Stimulated activated naive CD8-positive, alpha-beta T cell treated with anti-CD3 and anti-CD28 coated beads, Interleukin-15, Interleukin-2, amounts not matched to agents 100 U/mL and 50 U/mL, for 24 hours (primary cell): ENCODE results near the gene NIPSNAP3A.
"Not testable (repeated sequence)": the region's sequence is repeated elsewhere in the genome, so short reads cannot be mapped to it uniquely, and the experiment has no call there.

ENCODE experiments used
- ATAC-seq: fragments of 150-1000 bp; cut with Tn5 transposase; one replicate; pipeline ENCODE4 v1.10.0; 2021
- DNase-seq: peaks from one replicate; pipeline ENCODE4 v3.0.0; 2021

NIPSNAP3A gene

DNA sequence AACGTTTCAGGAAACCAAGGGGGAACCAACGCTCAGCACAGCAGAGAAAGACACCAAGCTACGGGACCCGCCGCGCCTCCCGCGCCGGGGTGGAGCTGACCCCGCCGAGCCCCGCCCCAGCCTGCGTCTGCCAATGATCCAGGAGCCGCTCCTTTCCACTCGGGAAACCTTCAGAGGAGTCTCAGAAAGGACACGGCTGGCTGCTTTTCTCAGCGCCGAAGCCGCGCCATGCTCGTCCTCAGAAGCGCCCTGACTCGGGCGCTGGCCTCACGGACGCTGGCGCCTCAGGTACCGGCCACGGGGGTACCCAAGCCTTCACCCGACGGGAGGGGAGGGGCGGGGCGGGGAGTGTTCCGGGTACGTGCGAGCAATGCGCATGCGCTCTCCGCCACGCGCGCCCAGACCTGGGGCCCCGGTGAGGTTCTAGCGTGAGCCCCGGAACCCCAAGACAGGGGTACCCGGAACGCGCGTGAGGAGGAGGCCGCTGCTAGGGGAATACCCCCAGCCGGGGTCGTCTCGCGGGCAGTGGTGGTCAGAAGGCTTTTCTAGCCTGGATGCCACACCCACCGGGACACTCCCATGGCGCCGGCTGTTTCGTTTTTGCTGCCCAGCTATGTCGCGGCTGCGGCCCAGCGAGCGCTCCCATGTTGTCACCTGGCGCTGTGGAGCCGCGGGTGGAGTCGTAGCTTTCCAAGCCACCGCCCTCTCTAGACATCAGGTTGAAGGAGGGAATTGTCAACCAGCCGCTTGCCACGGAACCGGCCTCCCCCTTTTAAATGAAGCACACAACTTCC lies at the start of gene NIPSNAP3A:
Gene NIPSNAP3A (plus strand): TSS at position 119 of the 794 bp plus-strand sequence. CDS start 110 bp downstream, at position 229.
- DNase-seq (peak; percentile 91), ATAC-seq (peak; percentile 93)

DNA sequence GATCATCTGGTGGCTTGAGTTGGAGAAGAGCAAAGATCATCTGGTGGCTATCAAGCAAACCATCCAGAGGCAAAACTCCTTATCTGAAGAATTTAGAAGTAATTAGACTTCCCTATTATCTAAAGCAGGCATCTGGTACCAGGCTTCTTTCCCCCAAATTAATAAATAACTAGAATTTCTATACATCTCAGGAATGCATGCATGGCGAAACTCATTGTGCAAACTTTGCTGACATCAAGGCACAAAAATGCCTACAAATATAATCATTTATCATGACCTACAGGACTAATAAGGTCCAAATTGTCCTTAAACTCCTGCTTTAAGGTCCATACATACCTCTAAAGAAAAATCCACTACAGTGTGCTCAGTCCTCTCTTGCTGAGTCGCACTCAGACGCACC lies 47.2 kb upstream of the NIPSNAP3A start:
- ATAC-seq (no peak), DNase-seq (no peak)

- not testable (repeated sequence) for ATAC-seq, DNase-seq
These were observed 38.7 kb upstream of the NIPSNAP3A start for GRCh38 chr9:104708737-104709136.

DNA sequence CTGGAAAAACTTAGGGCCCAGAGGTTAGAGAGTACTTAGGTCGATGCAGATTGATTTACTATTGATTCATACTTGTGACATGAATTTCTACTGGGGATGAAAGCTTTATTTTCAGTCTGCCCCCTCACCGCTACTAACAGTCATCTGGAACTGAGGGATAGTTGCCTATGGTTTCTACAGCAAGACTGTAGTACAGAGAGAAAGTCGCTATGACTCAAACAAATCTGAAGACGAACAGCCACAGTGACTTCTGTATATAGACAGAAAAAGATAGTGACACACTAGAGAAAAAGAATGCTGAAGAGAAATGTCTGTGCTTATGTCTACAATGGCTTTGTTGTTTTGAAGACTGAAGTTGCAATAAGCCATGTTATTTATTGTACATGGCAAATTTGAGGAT lies 35.9 kb upstream of the NIPSNAP3A start:
- DNase-seq: no peak
- ATAC-seq: no peak

DNA sequence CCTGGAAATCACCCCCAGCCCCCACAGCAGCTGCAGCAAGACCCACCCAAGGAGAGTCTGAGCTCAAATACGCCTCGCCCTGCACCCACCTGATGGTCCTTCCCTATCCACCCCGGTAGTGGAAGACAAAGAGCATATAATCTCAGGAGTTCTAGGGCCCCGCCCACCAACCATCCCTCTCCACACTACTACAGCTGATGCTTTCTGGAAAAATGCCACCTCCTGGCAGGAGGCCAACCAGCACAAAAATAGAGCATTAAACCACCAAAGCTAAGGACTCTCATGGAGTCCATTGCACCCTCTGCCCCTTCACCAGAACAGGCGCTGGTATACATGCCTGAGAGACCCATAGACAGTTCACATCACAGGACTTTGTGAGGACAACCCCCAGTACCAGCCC lies 22.5 kb upstream of the NIPSNAP3A start:
- ATAC-seq (no peak), DNase-seq (no peak)

- no peak for DNase-seq
- no peak for ATAC-seq
These were observed 9.0 kb upstream of the NIPSNAP3A start for GRCh38 chr9:104738452-104738851.

DNA sequence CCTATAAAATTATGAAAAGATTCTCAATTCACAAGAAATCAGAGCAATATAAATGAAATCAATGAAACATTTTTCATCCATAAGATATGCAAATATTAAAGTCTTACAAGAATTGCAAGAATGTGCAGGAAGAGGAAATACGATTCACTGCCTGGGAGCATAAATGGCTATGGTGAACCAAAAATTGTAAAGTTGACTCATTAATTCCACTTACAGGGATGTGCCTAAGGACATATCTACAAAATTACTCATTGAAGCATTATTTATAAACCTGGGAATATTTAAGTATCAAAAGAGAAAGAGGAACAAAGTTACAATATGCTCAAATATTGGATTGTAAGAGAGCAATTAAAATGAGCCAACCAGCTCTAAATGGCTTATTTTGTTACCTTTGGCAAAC lies 6.9 kb upstream of the NIPSNAP3A start:
- ATAC-seq: no peak
- no peak for DNase-seq

GRCh38 chr9:104743376-104743985 lies 4.0 kb upstream of the NIPSNAP3A start:
- DNase-seq: no peak
- ATAC-seq: no peak

- ATAC-seq: no peak
- DNase-seq: no peak
These were observed 1.6 kb upstream of the NIPSNAP3A start for GRCh38 chr9:104745852-104746251.

GRCh38 chr9:104746285-104746684 lies 1.2 kb upstream of the NIPSNAP3A start:
- ATAC-seq (no peak), DNase-seq (no peak)

- ATAC-seq: no peak
- DNase-seq: no peak
These were observed 685 bp upstream of the NIPSNAP3A start for GRCh38 chr9:104746798-104747197.

DNA sequence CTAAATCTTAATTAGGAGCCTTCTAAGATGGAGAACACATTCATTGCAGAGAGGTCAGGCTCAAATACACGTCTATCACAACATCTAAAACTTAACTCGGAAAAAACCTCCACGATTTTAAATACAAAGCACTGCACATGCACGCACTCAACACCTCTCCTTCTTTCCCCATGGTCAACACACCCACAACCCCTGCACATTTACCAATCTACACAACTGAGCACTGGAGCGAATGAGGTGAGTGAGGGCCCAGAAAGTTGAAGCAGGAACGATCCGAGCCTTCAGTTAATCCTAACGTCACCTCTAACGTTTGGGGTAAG lies 278 bp upstream of the NIPSNAP3A start:
- DNase-seq: no peak
- no peak for ATAC-seq

- ATAC-seq: no peak
- DNase-seq: no peak
These were observed 1.0 kb downstream of the NIPSNAP3A start for GRCh38 chr9:104748359-104749031.

DNA sequence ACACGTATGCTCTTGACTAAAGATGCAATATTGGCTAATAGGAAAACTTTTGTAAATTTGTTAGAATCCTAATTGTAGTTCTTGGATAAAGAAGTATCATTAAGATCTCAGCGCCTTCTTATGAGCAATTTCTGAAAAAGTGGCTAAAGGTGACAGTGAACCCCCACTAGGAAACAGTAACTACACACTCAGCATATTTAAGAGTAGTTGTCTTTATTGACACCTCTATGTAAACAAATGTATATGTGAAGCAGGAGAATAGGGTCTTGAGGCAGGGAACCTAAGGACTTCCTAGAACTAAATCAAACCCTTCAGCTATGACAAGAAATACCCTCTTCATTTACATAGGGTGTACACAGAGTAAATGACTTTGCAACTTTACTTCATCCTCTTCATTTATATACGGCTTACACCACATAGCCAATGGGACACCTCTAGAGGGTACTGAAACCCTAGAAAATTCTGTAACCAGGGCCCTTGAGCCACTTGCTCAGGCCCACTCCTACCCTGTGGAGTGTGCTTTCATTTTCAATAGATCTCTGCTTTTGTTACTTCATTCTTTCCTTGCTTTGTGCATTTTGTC lies 2.8 kb downstream of the NIPSNAP3A start:
- ATAC-seq: no peak
- DNase-seq: no peak

- no peak for DNase-seq
- no peak for ATAC-seq
These were observed 11.5 kb downstream of the NIPSNAP3A start for GRCh38 chr9:104758974-104759373.

DNA sequence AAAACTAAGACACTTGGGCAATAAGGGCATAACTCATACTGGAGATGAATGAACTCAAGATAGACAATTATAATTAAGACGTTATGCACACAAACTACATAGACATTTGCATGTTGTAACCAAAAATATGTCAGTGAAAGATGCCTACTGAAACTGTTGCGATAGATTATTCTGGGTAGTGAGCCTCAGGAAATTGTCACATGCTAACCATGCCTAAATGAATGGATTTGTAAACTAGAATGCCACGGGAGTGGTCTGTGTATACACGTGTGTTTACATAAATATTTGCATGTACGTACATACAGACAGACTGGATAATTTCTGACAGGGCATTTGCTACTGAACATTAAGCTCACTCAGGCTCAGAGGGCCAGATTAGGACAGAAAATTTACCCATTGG lies 17.7 kb downstream of the NIPSNAP3A start:
- no peak for DNase-seq

GRCh38 chr9:104766025-104766424 lies 18.5 kb downstream of the NIPSNAP3A start:
- DNase-seq (no peak), ATAC-seq (no peak)

More for the DNA sequence above, 17.7 kb downstream of the NIPSNAP3A start:
- no peak for ATAC-seq

DNA sequence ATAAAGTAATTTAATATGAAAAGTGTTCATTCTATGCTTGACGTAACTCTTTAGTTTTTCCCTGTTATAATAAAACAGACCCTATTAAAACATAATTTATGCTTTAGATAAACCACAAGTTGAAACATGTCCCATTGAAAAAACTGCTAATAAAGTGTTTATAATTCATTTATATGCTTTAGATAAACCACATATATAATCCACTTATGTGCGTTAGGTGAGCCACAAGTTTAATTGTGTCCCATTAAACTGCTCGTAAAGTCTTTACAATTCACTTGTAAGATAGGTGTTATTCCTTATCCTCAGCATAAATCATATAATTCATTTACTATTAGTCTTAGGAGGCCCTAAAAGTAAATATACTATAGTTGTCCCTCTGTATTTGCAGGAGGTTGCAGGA lies 20.0 kb downstream of the NIPSNAP3A start:
- DNase-seq (no peak), ATAC-seq (no peak)

DNA sequence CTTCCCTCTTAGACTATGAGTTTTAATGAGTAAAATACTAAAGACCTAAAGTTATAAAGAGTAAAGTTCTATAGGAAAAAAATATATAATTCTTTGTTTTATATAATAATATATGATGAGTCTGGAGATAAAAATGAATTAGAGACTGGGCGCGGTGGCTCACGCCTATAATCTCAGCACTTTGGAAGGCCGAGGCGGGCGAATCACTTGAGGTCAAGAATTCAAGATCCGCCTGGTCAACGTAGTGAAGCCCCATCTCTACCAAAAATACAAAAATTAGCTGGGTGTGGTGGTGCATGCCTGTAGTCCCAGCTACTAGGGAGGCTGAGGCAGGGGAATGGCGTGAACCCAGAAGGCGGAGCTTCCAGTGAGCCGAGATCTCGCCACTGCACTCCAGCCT lies 21.5 kb downstream of the NIPSNAP3A start:
- not testable (repeated sequence) for DNase-seq, ATAC-seq

GRCh38 chr9:104769655-104770054 lies 22.2 kb downstream of the NIPSNAP3A start:
- DNase-seq: no peak
- ATAC-seq: no peak

- ATAC-seq (no peak), DNase-seq (no peak)
These were observed 25.4 kb downstream of the NIPSNAP3A start for GRCh38 chr9:104772714-104773510.

DNA sequence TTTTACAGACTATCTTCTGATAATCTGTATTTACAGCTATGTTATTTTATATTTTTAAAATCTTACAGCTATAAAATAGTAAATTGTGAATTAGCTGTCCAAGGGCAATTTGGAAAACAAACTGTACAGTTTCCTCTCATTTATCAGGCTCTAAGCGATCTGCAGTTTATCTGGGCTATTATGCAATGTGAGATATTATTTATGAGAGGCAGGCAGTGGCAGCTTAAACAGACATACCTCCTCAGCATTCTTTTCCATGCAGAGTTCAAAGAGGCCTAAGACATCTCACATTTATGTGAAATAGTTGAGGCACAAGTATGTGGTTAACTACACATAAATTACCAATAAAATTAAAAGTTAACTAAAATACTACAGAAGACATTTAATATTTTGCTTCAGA lies 26.6 kb downstream of the NIPSNAP3A start:
- ATAC-seq (no peak), DNase-seq (no peak)
